NCI-H345 treated with DMSO at 0.1 percent for 48 hours (cell line): ENCODE data around the gene PAEP.

Source experiments
- DNase-seq: peaks from one replicate; lab custom pipeline; 2025; ENCODE audit not compliant: unreplicated experiment; lab: John Stamatoyannopoulos, UW

PAEP gene

DNA sequence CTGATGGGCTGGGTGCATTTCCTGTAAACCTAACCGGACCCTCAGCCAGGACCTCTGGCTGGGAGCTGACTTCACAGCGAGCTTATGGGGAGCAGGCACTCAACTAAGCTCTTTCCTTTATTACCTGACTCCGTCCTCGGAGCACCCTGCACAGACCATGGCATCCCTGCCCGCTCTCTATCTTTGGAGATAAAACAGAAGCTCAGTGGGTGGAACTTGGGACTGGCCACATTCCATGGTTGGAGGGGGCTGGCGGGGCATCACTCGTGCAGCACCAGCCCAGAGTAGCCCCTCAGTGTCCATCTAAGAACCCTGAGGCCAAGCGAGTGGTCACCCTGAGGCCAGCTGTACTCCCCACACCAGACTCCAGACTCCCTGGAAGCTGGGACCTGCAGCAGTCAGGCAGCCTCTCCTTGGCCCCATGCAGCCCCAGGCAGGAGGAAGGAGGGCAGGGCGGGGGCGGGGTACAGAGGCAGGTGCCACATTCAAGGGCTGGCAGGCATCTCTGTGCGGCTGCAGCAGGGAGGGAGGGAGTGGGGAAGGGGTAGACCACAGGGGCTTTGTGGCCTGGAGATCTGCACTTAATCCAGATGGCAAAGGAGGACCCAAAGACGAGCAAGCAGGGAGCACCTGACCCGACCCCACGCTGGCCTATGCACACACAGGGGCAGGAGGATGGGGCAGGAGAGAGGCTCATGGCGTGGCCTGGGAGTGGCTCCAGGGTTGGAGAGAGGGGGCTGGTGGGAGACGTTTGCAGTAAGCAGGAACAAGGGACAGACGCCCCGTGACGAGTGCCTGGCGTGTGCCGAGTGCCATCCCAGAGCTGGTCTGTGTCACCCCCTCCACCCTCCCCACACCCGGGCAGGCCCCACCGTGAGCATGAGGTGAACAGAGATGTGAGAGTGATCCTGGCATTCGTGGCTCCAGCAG, 51.7 kb downstream of the PAEP start:
- DNase-seq = no peak

DNA sequence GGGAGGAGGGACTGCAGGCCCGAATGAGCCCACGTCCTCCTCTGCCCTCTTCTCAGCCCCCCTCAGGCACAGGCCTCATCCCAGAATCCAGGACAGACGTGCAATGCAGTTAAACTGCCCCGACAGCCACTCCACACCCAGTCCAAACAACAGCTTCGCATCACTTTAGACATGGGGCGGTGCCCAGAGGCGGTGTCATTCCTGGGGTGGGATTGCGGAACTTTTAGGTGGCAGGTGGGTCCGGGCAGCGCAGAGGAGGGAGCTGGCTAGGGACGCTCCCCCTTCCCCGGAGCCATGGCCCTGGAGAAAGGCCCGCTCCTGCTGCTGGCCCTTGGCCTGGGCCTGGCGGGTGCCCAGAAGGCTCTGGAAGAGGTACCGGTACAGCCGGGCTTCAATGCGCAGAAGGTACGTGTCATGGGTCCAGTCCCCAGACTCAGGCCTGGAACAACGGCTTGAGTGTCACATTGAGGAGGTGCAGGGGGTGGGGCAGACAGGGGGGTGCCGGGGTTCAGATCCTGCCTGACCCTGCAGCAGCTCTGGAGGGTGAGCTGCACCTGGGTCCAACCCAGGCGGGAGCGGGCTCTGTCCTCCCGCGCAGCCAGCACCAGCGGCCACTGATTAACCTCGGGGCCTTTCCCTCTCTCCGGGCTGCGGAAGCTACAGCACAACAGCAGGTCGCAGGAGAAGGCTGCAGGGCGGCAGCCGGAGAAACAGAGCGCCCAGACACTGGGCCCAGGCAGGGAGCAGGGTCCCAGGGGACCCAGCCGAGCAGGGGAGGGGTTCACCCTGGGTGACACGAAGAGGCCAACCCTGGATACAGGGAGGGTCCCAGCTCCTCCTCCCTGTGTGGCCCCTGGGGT, 52.6 kb downstream of the PAEP start:
- no peak for DNase-seq

DNA sequence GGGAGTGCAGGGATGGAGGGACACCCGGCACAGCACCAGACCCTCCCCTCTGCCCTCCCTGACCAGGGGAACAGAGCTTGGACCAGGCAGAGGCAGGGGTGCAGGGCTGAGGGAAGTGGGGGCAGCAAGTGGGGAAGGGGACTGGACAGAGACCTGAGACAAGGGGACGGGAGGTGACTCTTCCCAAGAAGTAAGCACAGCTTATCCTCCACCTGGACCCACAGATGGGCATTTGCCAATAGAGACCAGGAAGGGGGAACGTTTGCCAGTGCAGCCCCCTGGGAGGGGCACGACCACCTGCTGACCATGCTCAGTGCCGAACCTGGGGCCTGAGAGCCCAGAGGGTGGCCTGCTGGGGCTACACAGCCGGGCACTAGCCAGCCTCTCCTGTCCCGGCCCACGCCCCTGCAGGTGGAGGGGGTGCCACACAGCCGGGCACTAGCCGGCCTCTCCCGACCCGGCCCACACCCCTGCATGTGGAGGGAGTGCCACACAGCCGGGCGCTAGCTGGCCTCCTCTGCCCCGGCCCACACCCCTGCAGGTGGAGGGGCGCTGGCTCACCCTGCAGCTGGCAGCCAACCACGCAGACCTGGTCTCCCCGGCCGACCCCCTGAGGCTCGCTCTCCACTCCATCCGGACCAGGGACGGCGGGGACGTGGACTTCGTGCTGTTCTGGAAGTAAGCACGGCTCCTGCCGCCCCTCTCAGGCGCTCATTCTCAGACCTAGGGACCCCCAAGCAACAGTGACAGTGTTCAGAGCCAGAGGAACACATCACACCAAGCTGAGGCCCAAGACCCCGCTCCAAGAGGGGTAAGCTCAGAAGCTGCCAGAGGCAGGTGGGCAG, 53.5 kb downstream of the PAEP start:
- no peak for DNase-seq

DNA sequence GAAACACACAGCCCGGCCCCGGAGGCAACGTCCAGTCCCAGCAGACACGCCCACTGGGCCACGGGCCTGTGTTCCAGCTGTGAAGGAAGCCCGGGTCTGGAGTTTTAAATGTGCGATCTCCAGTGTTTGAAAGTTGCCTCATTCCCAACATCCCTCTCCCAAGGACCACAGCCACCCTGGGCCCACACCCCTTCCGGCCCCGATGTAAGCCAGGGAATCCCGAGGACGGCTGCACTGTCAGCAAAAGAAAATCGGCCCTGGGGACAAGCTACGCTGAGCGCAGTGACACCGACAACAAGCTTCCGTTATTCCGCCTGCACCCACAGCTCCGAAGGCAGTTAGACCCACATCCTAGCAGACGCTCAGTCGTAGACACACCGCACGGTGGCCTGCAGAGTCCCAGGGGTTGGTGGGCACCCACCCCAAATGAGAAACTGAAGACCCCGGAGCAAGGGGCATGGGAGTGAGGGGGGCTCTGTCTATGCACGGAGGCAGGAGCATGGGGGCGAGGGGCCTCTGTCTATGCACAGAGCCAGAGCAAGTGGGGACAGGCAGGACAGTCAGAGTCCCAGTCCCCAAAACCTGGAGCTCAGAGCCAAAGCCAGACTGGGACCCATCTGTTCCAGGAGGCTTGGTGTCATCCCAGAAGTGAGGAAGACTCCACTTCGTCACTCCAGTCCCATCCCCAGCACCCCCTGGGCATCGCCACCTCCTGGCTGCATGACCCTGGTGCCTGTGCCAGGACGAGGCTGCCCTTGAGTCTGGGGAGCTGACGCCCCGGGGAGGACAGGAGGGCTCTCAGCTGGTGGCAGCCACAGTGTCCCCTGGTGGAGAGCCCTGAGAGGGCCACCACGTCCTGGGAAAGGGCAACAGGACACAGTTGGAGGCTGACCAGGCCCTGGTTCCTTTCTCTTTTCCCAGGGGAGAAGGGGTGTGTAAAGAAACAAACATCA, 54.4 kb downstream of the PAEP start:
- no peak for DNase-seq
